ENCODE data around the gene GLRX3.
"Not testable (repeated sequence)": the region's sequence is repeated elsewhere in the genome, so short reads cannot be mapped to it uniquely, and the experiment has no call there.

GLRX3 gene

GRCh38 chr10:130200179-130201042, 64.2 kb downstream of the GLRX3 start:
- H3K4me3 ChIP-seq (ENCODE audit: low read depth, low read length), result no peak overlapping the region
- POLR2A ChIA-PET, result no interaction called here
- CTCF ChIA-PET, result interaction anchor here (1.7 kb wide), 1 partner anchor 10 kb away, joined by 6 read pairs; no protein-coding TSS in a partner anchor
- TF ChIP-seq, protein P1, sequence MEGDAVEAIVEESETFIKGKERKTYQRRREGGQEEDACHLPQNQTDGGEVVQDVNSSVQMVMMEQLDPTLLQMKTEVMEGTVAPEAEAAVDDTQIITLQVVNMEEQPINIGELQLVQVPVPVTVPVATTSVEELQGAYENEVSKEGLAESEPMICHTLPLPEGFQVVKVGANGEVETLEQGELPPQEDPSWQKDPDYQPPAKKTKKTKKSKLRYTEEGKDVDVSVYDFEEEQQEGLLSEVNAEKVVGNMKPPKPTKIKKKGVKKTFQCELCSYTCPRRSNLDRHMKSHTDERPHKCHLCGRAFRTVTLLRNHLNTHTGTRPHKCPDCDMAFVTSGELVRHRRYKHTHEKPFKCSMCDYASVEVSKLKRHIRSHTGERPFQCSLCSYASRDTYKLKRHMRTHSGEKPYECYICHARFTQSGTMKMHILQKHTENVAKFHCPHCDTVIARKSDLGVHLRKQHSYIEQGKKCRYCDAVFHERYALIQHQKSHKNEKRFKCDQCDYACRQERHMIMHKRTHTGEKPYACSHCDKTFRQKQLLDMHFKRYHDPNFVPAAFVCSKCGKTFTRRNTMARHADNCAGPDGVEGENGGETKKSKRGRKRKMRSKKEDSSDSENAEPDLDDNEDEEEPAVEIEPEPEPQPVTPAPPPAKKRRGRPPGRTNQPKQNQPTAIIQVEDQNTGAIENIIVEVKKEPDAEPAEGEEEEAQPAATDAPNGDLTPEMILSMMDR (IDR thresholded peaks at IDR 0.05; ENCODE audit: insufficient read depth, low read length, missing control alignments), result no peak
- DNase-seq (ENCODE audit: low read depth, low spot score), result no peak

DNA sequence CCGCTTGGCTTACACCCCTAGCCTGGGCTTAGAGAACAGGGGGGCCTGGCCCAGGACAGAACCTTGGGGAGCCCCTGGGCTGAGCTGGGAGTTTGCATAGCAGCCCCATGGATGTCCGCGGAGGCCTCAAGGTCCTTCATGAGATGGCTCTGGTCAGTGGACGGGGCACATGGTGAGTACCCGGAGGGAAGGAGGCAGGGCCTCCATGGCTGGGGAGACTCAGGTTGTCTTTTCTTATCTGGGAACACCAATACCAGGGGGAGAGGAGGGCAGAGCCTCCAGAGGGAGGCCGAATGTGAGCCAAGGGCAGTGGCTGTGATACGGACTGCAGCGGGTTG, 64.8 kb downstream of the GLRX3 start:
- ChIA-PET CTCF (no interaction called here), POLR2A (no interaction called here)
- no peak overlapping the region for H3K4me3 ChIP-seq (ENCODE audit: low read depth, low read length)
- TF ChIP-seq, protein P1 (IDR thresholded peaks at IDR 0.05; ENCODE audit: insufficient read depth, low read length, missing control alignments), result no peak
- DNase-seq (ENCODE audit: low read depth, low spot score), result no peak

DNA sequence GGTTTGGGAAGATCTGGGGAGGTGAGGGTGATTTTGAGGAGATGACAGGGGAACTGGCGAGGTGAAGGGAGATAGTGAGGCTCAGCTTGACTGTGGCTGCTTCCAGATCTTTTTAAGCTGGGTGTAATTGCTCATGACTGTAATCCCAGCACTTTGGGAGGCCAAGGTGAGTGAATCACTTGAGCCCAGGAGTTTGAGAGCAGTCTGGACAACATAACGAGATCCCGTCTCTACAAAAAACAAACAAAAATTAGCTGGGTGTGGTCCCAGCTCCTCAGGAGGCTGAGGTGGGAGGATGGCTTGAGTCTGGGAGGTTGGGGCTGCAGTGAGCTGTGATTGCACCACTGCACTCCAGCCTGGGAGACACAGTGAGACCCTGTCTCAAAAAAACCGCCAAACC, 66.0 kb downstream of the GLRX3 start:
- CTCF ChIA-PET, result interaction anchor here (1.0 kb wide), 1 partner anchor 11 kb away, joined by 3 read pairs; no protein-coding TSS in a partner anchor
- POLR2A ChIA-PET; H3K4me3 ChIP-seq (ENCODE audit: low read depth, low read length); DNase-seq (ENCODE audit: low read depth, low spot score): not testable (repeated sequence)

DNA sequence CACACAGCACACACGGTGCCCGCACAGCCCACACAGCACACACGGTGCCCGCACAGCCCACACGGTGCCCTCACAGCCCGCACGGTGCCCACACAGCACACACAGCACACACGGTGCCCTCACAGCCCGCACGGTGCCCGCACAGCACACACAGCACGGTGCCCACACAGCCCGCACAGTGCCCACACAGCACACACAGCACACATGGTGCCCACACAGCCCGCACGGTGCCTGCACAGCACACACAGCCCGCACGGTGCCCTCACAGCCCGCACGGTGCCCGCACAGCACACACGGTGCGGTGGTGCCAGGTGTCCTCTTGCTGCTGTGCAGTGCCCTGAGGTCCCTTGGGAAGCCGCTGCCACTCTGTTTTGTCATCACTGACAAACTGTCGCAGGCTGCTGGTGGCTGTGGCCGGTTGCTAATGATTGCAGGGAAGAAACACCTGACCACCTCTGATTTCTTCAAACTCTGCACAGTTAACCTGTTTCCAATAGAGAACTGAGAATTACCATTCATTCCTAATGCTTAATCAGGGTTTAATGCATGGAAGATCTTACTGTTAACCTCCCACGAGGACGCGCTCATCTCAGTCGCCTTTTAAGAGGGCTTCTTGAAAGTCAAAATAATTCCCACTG, 66.9 kb downstream of the GLRX3 start:
- TF ChIP-seq, protein P1 (IDR thresholded peaks at IDR 0.05; ENCODE audit: insufficient read depth, low read length, missing control alignments), result no peak
- DNase-seq (ENCODE audit: low read depth, low spot score), result no peak
- ChIA-PET POLR2A (no interaction called here), CTCF (interaction anchor here (0.6 kb wide), 1 partner anchor 20 kb away, joined by 3 read pairs; no protein-coding TSS in a partner anchor)
- no peak overlapping the region for H3K4me3 ChIP-seq (ENCODE audit: low read depth, low read length)

GRCh38 chr10:130203626-130204025, 67.4 kb downstream of the GLRX3 start:
- no peak overlapping the region for H3K4me3 ChIP-seq (ENCODE audit: low read depth, low read length)
- no peak for DNase-seq (ENCODE audit: low read depth, low spot score)
- ChIA-PET POLR2A (no interaction called here), CTCF (no interaction called here)
- TF ChIP-seq, protein P1 (IDR thresholded peaks at IDR 0.05; ENCODE audit: insufficient read depth, low read length, missing control alignments), result no peak

DNA sequence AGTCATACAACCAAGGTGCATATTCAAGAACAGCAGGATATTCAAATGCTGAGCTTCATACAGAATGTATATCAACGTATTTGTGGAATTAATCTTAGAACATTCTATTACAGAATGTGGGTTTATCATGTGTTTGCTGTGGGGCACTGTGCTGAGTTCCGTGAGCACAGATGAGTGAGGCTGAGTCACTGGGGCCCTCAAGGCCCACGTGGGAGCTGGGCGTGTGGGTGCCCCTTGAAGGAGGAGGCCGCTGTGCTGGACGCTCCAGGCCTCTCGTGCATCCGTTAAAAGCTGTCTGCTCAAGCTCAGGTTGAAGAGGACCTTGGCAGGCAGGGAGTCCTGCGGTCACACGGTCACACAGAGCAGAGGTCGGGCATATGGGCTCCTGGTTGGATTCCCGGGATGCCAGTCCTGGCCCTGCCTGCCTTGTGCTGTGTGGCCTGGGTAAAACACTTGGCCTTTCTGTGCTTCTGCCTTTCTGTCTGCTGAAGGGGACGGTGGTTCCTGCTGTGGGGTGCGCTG, 70.1 kb downstream of the GLRX3 start:
- H3K4me3 ChIP-seq (ENCODE audit: low read depth, low read length), result no peak overlapping the region
- no peak for DNase-seq (ENCODE audit: low read depth, low spot score)
- TF ChIP-seq, protein P1 (IDR thresholded peaks at IDR 0.05; ENCODE audit: insufficient read depth, low read length, missing control alignments), result no peak
- CTCF ChIA-PET, result no interaction called here
- POLR2A ChIA-PET, result no interaction called here
